ENCODE results near the gene DNLZ. TPM values are rescaled to one million over a fixed set of nuclear protein-coding genes. Genes with fewer than 3 reads are reported as not detected.
"Not testable (repeated sequence)": the region's sequence is repeated elsewhere in the genome, so short reads cannot be mapped to it uniquely, and the experiment has no call there.

The DNLZ gene
- total and polyA plus RNA-seq, 2 donors (not counting 1 experiment from before 2014, with no cell fraction given), result 7.4 to 14.2 TPM

DNA sequence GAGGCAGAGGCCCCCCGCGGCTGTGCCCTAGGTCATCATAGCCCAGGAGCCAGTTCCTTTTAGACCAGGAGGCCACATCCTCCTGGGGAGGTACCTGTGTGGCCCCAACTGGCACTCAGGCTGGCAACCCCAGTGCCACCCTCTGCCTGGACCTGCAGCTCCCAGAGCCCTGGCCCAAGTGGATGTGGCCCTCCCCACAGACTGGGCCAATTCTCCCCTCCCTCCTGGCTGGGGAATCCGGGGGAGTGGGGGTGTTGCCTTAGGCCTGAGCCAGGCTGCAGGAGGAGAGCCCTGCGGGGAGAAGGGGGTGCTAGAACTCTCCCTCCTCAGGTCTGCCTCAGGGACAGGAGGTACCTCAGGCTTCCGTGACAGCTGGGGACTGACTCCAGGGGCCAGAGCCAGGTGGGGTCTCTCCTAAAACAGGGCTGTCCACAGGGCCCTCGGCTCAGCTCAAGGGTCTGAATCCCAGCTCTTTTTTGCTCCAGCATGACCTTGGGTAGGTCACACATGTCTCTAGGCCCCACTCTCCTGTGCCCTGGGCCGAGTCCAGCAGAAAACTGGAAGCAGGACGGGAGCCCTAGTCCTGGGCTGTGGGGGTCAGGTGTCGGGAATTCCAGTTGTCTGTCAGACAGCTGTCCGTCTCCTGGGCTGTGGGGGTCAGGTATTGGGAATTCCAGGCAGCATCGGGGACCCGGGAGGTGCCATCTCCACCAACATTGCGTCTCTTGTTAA lies 9.6 kb downstream of the DNLZ start:
- H2AFZ ChIP-seq (ENCODE audit: low read length), result no peak overlapping the region
- DNase-seq (ENCODE audit: low read depth in 2 of 2), result no peak
- H3K9ac ChIP-seq (ENCODE audit: insufficient read depth, low read length), result no peak overlapping the region
- H3K27me3 ChIP-seq (ENCODE audit: control insufficient read depth, insufficient read depth, low read length), result no peaks in the 10 kb centered on the region
- H4K20me1 ChIP-seq (ENCODE audit: control insufficient read depth, extremely low read depth, insufficient read depth, low read length), result no peaks in the 10 kb centered on the region
- H3K79me2 ChIP-seq (ENCODE audit: control insufficient read depth, insufficient read depth, low read length), result no peaks in the 10 kb centered on the region
- peaks cover 4% of the 10 kb centered on the region for H3K4me1 ChIP-seq (ENCODE audit: control insufficient read depth, extremely low read depth, insufficient read depth, low read length)
- H3K4me2 ChIP-seq (ENCODE audit: extremely low read depth, insufficient read depth, low read length), result no peak overlapping the region
- peaks cover 38% of the 10 kb centered on the region for H3K36me3 ChIP-seq (ENCODE audit: control insufficient read depth, insufficient read depth, low read length)
- no peaks in the 10 kb centered on the region for H3K9me3 ChIP-seq (ENCODE audit: control insufficient read depth, insufficient read depth, low read depth, low read length)
- no peak overlapping the region for H3K27ac ChIP-seq (ENCODE audit: insufficient read depth, low read length)
- TF ChIP-seq CTCF (conservative IDR thresholded peaks at IDR 0.05 in 1 of 2, IDR thresholded peaks at IDR 0.05 in 1 of 2; ENCODE audit: low read depth in 1 of 2, low read length in 2 of 2) (no peak), EZH2 (IDR thresholded peaks at IDR 0.05; ENCODE audit: low read length, missing control alignments) (no peak)
- no peak overlapping the region for H3K4me3 ChIP-seq (replicated peaks in 1 of 4; ENCODE audit: control extremely low read depth in 1 of 4, insufficient read depth in 1 of 4, low read depth in 3 of 4, low read length in 4 of 4)

- H3K27me3 ChIP-seq (ENCODE audit: control insufficient read depth, insufficient read depth, low read length), result no peaks in the 10 kb centered on the region
- no peak overlapping the region for H3K4me2 ChIP-seq (ENCODE audit: extremely low read depth, insufficient read depth, low read length)
- peaks cover 4% of the 10 kb centered on the region for H3K4me1 ChIP-seq (ENCODE audit: control insufficient read depth, extremely low read depth, insufficient read depth, low read length)
- no peak for TF ChIP-seq EZH2 (IDR thresholded peaks at IDR 0.05; ENCODE audit: low read length, missing control alignments)
- TF ChIP-seq CTCF (conservative IDR thresholded peaks at IDR 0.05 in 1 of 2, IDR thresholded peaks at IDR 0.05 in 1 of 2; ENCODE audit: low read depth in 1 of 2, low read length in 2 of 2), result no peak
- H2AFZ ChIP-seq (ENCODE audit: low read length), result no peak overlapping the region
- H3K27ac ChIP-seq (ENCODE audit: insufficient read depth, low read length), result no peak overlapping the region
- H3K36me3 ChIP-seq (ENCODE audit: control insufficient read depth, insufficient read depth, low read length), result peaks cover 39% of the 10 kb centered on the region
- no peak overlapping the region for H3K9ac ChIP-seq (ENCODE audit: insufficient read depth, low read length)
- no peaks in the 10 kb centered on the region for H3K9me3 ChIP-seq (ENCODE audit: control insufficient read depth, insufficient read depth, low read depth, low read length)
- H4K20me1 ChIP-seq (ENCODE audit: control insufficient read depth, extremely low read depth, insufficient read depth, low read length), result no peaks in the 10 kb centered on the region
- no peak for DNase-seq (ENCODE audit: low read depth in 2 of 2)
- no peak overlapping the region for H3K4me3 ChIP-seq (replicated peaks in 1 of 4; ENCODE audit: control extremely low read depth in 1 of 4, insufficient read depth in 1 of 4, low read depth in 3 of 4, low read length in 4 of 4)
- no peaks in the 10 kb centered on the region for H3K79me2 ChIP-seq (ENCODE audit: control insufficient read depth, insufficient read depth, low read length)
These were observed 10.5 kb downstream of the DNLZ start for GRCh38 chr9:136353088-136353487.

DNA sequence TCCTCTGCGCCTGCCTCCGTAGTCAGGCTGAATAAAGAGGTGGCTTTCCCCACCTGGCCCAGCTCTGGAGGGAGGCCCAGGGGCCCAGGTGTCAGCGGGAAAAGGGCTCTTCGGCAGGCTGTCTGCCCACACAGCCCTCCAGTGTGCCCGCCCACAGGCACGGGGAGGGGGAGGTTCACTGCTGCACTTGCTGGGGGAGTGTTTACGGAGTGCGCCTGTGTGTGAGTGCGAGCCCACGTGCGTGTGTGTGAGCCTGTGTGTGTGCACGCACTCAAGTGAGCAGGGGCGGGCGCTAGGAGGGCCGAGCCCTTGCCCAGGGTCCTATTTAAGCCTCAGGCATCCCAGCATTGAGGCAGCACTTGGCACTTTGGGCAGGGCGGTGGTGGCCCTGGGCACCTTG lies 10.9 kb downstream of the DNLZ start:
- H2AFZ ChIP-seq (ENCODE audit: low read length), result no peak overlapping the region
- H3K4me3 ChIP-seq (replicated peaks in 1 of 4; ENCODE audit: control extremely low read depth in 1 of 4, insufficient read depth in 1 of 4, low read depth in 3 of 4, low read length in 4 of 4), result no peak overlapping the region
- H3K4me2 ChIP-seq (ENCODE audit: extremely low read depth, insufficient read depth, low read length), result no peak overlapping the region
- H3K79me2 ChIP-seq (ENCODE audit: control insufficient read depth, insufficient read depth, low read length), result no peaks in the 10 kb centered on the region
- H3K9me3 ChIP-seq (ENCODE audit: control insufficient read depth, insufficient read depth, low read depth, low read length), result no peaks in the 10 kb centered on the region
- no peak overlapping the region for H3K27ac ChIP-seq (ENCODE audit: insufficient read depth, low read length)
- no peak for TF ChIP-seq EZH2 (IDR thresholded peaks at IDR 0.05; ENCODE audit: low read length, missing control alignments)
- TF ChIP-seq CTCF (conservative IDR thresholded peaks at IDR 0.05 in 1 of 2, IDR thresholded peaks at IDR 0.05 in 1 of 2; ENCODE audit: low read depth in 1 of 2, low read length in 2 of 2), result no peak
- no peaks in the 10 kb centered on the region for H3K27me3 ChIP-seq (ENCODE audit: control insufficient read depth, insufficient read depth, low read length)
- no peaks in the 10 kb centered on the region for H4K20me1 ChIP-seq (ENCODE audit: control insufficient read depth, extremely low read depth, insufficient read depth, low read length)
- peaks cover 4% of the 10 kb centered on the region for H3K4me1 ChIP-seq (ENCODE audit: control insufficient read depth, extremely low read depth, insufficient read depth, low read length)
- DNase-seq (ENCODE audit: low read depth in 2 of 2), result no peak
- peaks cover 35% of the 10 kb centered on the region for H3K36me3 ChIP-seq (ENCODE audit: control insufficient read depth, insufficient read depth, low read length)
- H3K9ac ChIP-seq (ENCODE audit: insufficient read depth, low read length), result no peak overlapping the region

- not testable (repeated sequence) for H3K79me2 ChIP-seq (ENCODE audit: control insufficient read depth, insufficient read depth, low read length); H3K9me3 ChIP-seq (ENCODE audit: control insufficient read depth, insufficient read depth, low read depth, low read length); H3K27me3 ChIP-seq (ENCODE audit: control insufficient read depth, insufficient read depth, low read length); H3K4me3 ChIP-seq (replicated peaks in 1 of 4; ENCODE audit: control extremely low read depth in 1 of 4, insufficient read depth in 1 of 4, low read depth in 3 of 4, low read length in 4 of 4); DNase-seq (ENCODE audit: low read depth in 2 of 2); H3K27ac ChIP-seq (ENCODE audit: insufficient read depth, low read length); H4K20me1 ChIP-seq (ENCODE audit: control insufficient read depth, extremely low read depth, insufficient read depth, low read length); H3K9ac ChIP-seq (ENCODE audit: insufficient read depth, low read length); H3K4me2 ChIP-seq (ENCODE audit: extremely low read depth, insufficient read depth, low read length); H2AFZ ChIP-seq (ENCODE audit: low read length); H3K4me1 ChIP-seq (ENCODE audit: control insufficient read depth, extremely low read depth, insufficient read depth, low read length)
- peaks cover 27% of the 10 kb centered on the region for H3K36me3 ChIP-seq (ENCODE audit: control insufficient read depth, insufficient read depth, low read length)
These were observed 11.7 kb downstream of the DNLZ start for GRCh38 chr9:136351868-136352267.

Measured in fibroblast of lung (primary cell).